HG03432 (cell line): ENCODE results near the gene VWA1.
A peak's percentile ranks its signal among the peaks of the same experiment; 100 is the strongest.
"Not testable (repeated sequence)": the region's sequence is repeated elsewhere in the genome, so short reads cannot be mapped to it uniquely, and the experiment has no call there.

Experiments used
- ATAC-seq: cut with Tn5 transposase; IDR thresholded peaks from one replicate; pipeline ENCODE4 v1.9.1; 2021; ENCODE audit warnings: mild to moderate bottlenecking, moderate library complexity; ENCODE audit not compliant: unreplicated experiment

Gene VWA1

GRCh38 chr1:1402901-1403392 is 32.5 kb upstream of the VWA1 start:
- ATAC-seq = not testable (repeated sequence)

GRCh38 chr1:1403653-1404052 is 31.8 kb upstream of the VWA1 start:
- ATAC-seq = no peak

GRCh38 chr1:1406101-1406820 is 29.2 kb upstream of the VWA1 start:
- ATAC-seq = no peak

- peak; percentile 89 for ATAC-seq
Observed at GRCh38 chr1:1406821-1407635, 28.5 kb upstream of the VWA1 start, which contains the start of gene MRPL20. Gene MRPL20 (minus strand): TSS chr1:1407293. CDS start chr1:1407217, 76 bp downstream.

GRCh38 chr1:1407636-1408318 is 27.7 kb upstream of the VWA1 start:
- peak; percentile 32 for ATAC-seq

GRCh38 chr1:1410238-1410637 is 25.3 kb upstream of the VWA1 start:
- ATAC-seq = not testable (repeated sequence)

GRCh38 chr1:1411626-1412025 is 23.9 kb upstream of the VWA1 start:
- ATAC-seq = no peak

GRCh38 chr1:1412311-1412902 is 23.1 kb upstream of the VWA1 start:
- ATAC-seq = not testable (repeated sequence)

- no peak for ATAC-seq
Observed at GRCh38 chr1:1415751-1416150, 19.7 kb upstream of the VWA1 start.

- ATAC-seq = not testable (repeated sequence)
Observed at GRCh38 chr1:1417396-1417795, 18.1 kb upstream of the VWA1 start.

GRCh38 chr1:1417825-1418463 is 17.5 kb upstream of the VWA1 start:
- ATAC-seq = not testable (repeated sequence)

GRCh38 chr1:1418464-1419362 is 16.8 kb upstream of the VWA1 start:
- no peak for ATAC-seq

- ATAC-seq = no peak
Observed at GRCh38 chr1:1419363-1419812, 16.1 kb upstream of the VWA1 start.

GRCh38 chr1:1419813-1420653 is 15.5 kb upstream of the VWA1 start:
- ATAC-seq = no peak

GRCh38 chr1:1420654-1421141 is 14.8 kb upstream of the VWA1 start:
- no peak for ATAC-seq

- no peak for ATAC-seq
Observed at GRCh38 chr1:1421147-1421906, 14.2 kb upstream of the VWA1 start, which contains the start of gene ANKRD65. Gene ANKRD65 (minus strand): TSS chr1:1421276. CDS start chr1:1421005, 271 bp downstream.

- no peak for ATAC-seq
Observed at GRCh38 chr1:1421907-1422464, 13.5 kb upstream of the VWA1 start.
